HepG2 (cell line): Measurements from ENCODE around the gene KIRREL3. TPM values are rescaled to one million over a fixed set of nuclear protein-coding genes. Genes with fewer than 3 reads are reported as not detected.

Experiments
- ATAC-seq: fragments of 200-7000 bp; cut with Tn5 transposase; 3 replicates; pipeline ENCODE4 v1.9.1; 2020; ENCODE audit warnings: mild to moderate bottlenecking, moderate library complexity
- BruUV-seq: library from RNA; stranded (reverse); fragments of 400-500 nt; replicated peaks from 2 replicates; lab custom pipeline; 2021; lab: Mats Ljungman, UMichigan
- CTCF ChIA-PET: fragments of 300-600 bp; formaldehyde crosslinking; extraction: SDS; loops from one replicate; lab custom pipeline; 2021; ENCODE audit warnings: low total read pairs, inconsistent platforms, low intra/inter-chr PET ratio; lab: Yijun Ruan, JAX
- POLR2A ChIA-PET: fragments of 350-600 bp; sonication (Branson Sonifier 250); formaldehyde crosslinking; loops from one replicate; lab custom pipeline; 2020; ENCODE audit warnings: antibody characterized with exemption, inconsistent platforms; lab: Yijun Ruan, JAX
- DNase-seq: peaks from one replicate; pipeline ENCODE4 v3.0.0-alpha.2; 2015; ENCODE audit warnings: low spot score
- FAIRE-seq: peaks from 3 replicates; lab custom pipeline; 2011; peaks lifted over from hg19 to GRCh38; lab: Jason Lieb, UNC
- H2AFZ ChIP-seq: one replicate; pipeline ENCODE4 v1.6.1; 2011; ENCODE audit warnings: low read length, inconsistent platforms
- H3K27ac ChIP-seq: fragments of 300-600 bp; 3 replicates; pipeline ENCODE4 v1.8.0; 2011; ENCODE audit warnings: mixed run types, mild to moderate bottlenecking, mixed read lengths, low read length, inconsistent platforms; ENCODE audit not compliant: insufficient read depth; ENCODE audit errors: extremely low read length
- H3K27me3 ChIP-seq, 2 experiments: fragments of 200-600 bp in 1 of 2; 2 replicates in 1 of 2; 3 replicates in 1 of 2; pipeline versions ENCODE4 v1.6.0 to v1.8.0; 2011; ENCODE audit warnings: low read length in 2 of 2, mild to moderate bottlenecking in 2 of 2, moderate library complexity in 2 of 2, inconsistent platforms in 1 of 2; ENCODE audit not compliant: insufficient read depth in 2 of 2, control insufficient read depth in 1 of 2
- H3K36me3 ChIP-seq, 2 experiments: fragments of 200-600 bp in 1 of 2; replicated peaks in 1 of 2; 2 replicates in 1 of 2; 3 replicates in 1 of 2; pipeline versions ENCODE4 v1.5.1 to v1.8.0; 2011; ENCODE audit warnings: low read length in 2 of 2, inconsistent platforms in 1 of 2; ENCODE audit not compliant: insufficient read depth in 2 of 2, control insufficient read depth in 1 of 2
- H3K4me1 ChIP-seq: 2 replicates; pipeline ENCODE4 v1.5.1; 2012; ENCODE audit warnings: low read length, inconsistent platforms; ENCODE audit not compliant: insufficient read depth
- H3K4me2 ChIP-seq: 2 replicates; pipeline ENCODE4 v1.6.0; 2011; ENCODE audit warnings: low read depth, low read length, inconsistent platforms
- H3K4me3 ChIP-seq, 3 experiments: fragments of 200-600 bp in 1 of 3; sonication (generic), shearing (Covaris generic) in 1 of 3; replicated peaks in 1 of 3; 2 replicates each; pipeline ENCODE4 v1.5.1; 2011 to 2016; ENCODE audit warnings: low read length in 3 of 3, inconsistent platforms in 2 of 3, low read depth in 2 of 3, mild to moderate bottlenecking in 2 of 3, control low read depth in 1 of 3, mixed read lengths in 1 of 3; ENCODE audit not compliant: insufficient read depth in 1 of 3
- H3K79me2 ChIP-seq: one replicate; pipeline ENCODE4 v1.6.1; 2011; ENCODE audit warnings: low read length, inconsistent platforms; ENCODE audit not compliant: insufficient read depth
- H3K9ac ChIP-seq: 2 replicates; pipeline ENCODE4 v1.6.0; 2011; ENCODE audit warnings: mild to moderate bottlenecking, low read depth, low read length, inconsistent platforms; ENCODE audit not compliant: insufficient read depth
- H3K9me3 ChIP-seq: 2 replicates; pipeline ENCODE4 v1.5.1; 2012; ENCODE audit warnings: mild to moderate bottlenecking, low read length
- H4K20me1 ChIP-seq: 2 replicates; pipeline ENCODE4 v1.6.0; 2011; ENCODE audit warnings: inconsistent platforms, mild to moderate bottlenecking, low read length, moderate library complexity; ENCODE audit not compliant: insufficient read depth
- CCDC6 ChIP-seq: sonication (generic); formaldehyde crosslinking; IDR thresholded peaks from 2 replicates; pipeline ENCODE4 v1.8.1; 2022; ENCODE audit warnings: mild to moderate bottlenecking, missing genetic modification reagents, moderate library complexity
- DR1 ChIP-seq: sonication (generic); formaldehyde crosslinking; IDR thresholded peaks from 2 replicates; pipeline ENCODE4 v1.8.0; 2021; ENCODE audit warnings: mild to moderate bottlenecking, missing genetic modification reagents, inconsistent platforms
- MED13 ChIP-seq: sonication (generic); formaldehyde crosslinking; IDR thresholded peaks from 2 replicates; pipeline ENCODE4 v1.5.0; 2020; ENCODE audit warnings: missing genetic modification reagents
- SOX13 ChIP-seq, 3 experiments: fragments of 450-650 bp in 1 of 3; sonication (generic) in 1 of 3; formaldehyde crosslinking in 1 of 3; IDR thresholded peaks in 2 of 3; conservative IDR thresholded peaks in 1 of 3; 2 replicates each; pipeline versions ENCODE4 v1.5.0 to v1.6.1; 2016 to 2020; ENCODE audit warnings: antibody characterized with exemption in 1 of 3, mild to moderate bottlenecking in 1 of 3, missing compliant biosample characterization in 1 of 3, missing genetic modification reagents in 1 of 3, moderate library complexity in 1 of 3
- STAG1 ChIP-seq: sonication (generic); formaldehyde crosslinking; IDR thresholded peaks from 2 replicates; pipeline ENCODE4 v1.4.0; 2020; ENCODE audit warnings: missing genetic modification reagents
- TP53 ChIP-seq: sonication (generic); formaldehyde crosslinking; conservative IDR thresholded peaks from 2 replicates; pipeline ENCODE4 v1.4.0; 2020; ENCODE audit warnings: missing genetic modification reagents
- ZBTB46 ChIP-seq: sonication (generic); formaldehyde crosslinking; IDR thresholded peaks from 2 replicates; pipeline ENCODE4 v1.4.0; 2020; ENCODE audit warnings: mild to moderate bottlenecking, missing genetic modification reagents, borderline replicate concordance
- ZNF773 ChIP-seq: sonication (generic); formaldehyde crosslinking; IDR thresholded peaks from 2 replicates; pipeline ENCODE4 v1.4.0; 2020; ENCODE audit warnings: missing genetic modification reagents, borderline replicate concordance
- WGBS: methylation state at CpG from one replicate; pipeline ENCODE4 v1.1.6; 2017; ENCODE audit warnings: low lambda C conversion rate; 5-methylcytosine and 5-hydroxymethylcytosine counted together
- in situ Hi-C: cut with HindIII; loops from 2 replicates; pipeline ENCODE4 v1.10.0; 2017; ENCODE audit warnings: low pct_unique_long_range_greater_than_20kb; ENCODE audit not compliant: extremely low pct_ligation_motif_present
- intact Hi-C: fragments of 100-400 bp; cut with micrococcal nuclease; formaldehyde crosslinking; loops from one replicate; pipeline ENCODE4 v1.10.0; 2022; ENCODE audit not compliant: unreplicated experiment
- polyA plus RNA-seq, 8 experiments: library from polyadenylated mRNA; depleted of rRNA in 3 of 8; stranded (reverse) in 7 of 8; unstranded in 1 of 8; fragments of >200 nt; fragmentation: Illumina TruSeq in 4 of 8; extraction: Trizol in 4 of 8; gene quantifications; 2 replicates each; pipeline versions ENCODE4 v1.2.1 to v1.2.3, GENCODE V29; 2011 to 2016; ENCODE audit warnings: low read depth in 4 of 8, missing spikeins in 1 of 8, mixed read lengths in 1 of 8; ENCODE audit not compliant: insufficient read depth in 1 of 8
- total RNA-seq, 5 experiments: library from RNA; depleted of rRNA; stranded (reverse); fragments of >200 nt; fragmentation: Illumina TruSeq; extraction: Trizol; gene quantifications; 2 replicates each; pipeline ENCODE4 v1.2.3, GENCODE V29; 2016; ENCODE audit warnings: low read depth in 1 of 5
- TF ChIP-seq, protein P1 (sequence below): sonication (generic); formaldehyde crosslinking; IDR thresholded peaks from 2 replicates; pipeline ENCODE4 v1.5.1; 2020; ENCODE audit warnings: missing genetic modification reagents, mild to moderate bottlenecking, borderline replicate concordance
- TF ChIP-seq, protein P2 (sequence below): sonication (generic); formaldehyde crosslinking; IDR thresholded peaks from 2 replicates; pipeline ENCODE4 v1.4.0; 2020; ENCODE audit warnings: missing genetic modification reagents, borderline replicate concordance

Gene KIRREL3
- total and polyA plus RNA-seq, 2 of the 13 experiments (the other 11 are each of a cell fraction or from before 2014, with no cell fraction given): not detected

DNA sequence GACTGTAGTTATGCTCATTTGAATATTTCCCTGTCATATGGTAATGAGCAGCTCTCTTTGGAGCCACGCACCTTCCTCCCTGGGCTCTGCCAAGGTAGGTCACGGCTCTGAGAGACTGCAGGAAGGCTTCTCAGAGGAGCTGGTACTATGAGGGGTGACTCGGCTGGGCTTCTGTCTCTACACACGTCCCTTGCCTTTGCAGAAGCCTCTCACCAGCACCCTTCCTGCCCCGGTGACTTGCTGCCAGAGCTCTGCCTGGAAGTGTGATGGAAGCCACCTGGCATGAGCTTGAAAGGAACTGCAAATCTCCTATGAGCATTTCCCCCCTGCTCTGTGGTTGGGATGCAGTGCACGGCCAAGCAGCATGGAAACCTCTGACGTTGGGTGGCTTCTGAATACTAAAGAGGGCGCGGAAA is 74.2 kb downstream of the KIRREL3 start:
- Histone ChIP-seq H3K27me3 (peaks cover 0 to 12% of the 10 kb centered on the region in 2 experiments; a peak in 1 of 5 replicates), H3K9me3 (no peaks in the 10 kb centered on the region), H4K20me1 (no peaks in the 10 kb centered on the region), H3K9ac (no peak overlapping the region), H3K79me2 (no peaks in the 10 kb centered on the region), H3K27ac (no peak overlapping the region), H3K4me3 (no peak overlapping the region), H3K36me3 (no peaks in the 10 kb centered on the region), H2AFZ (no peak overlapping the region), H3K4me1 (no peaks in the 10 kb centered on the region), H3K4me2 (no peak overlapping the region)
- TF ChIP-seq ZNF773 (CRISPR knock-in tag) (no peak), DR1 (no peak), ZBTB46 (no peak), CCDC6 (CRISPR knock-in tag) (no peak), TP53 (CRISPR knock-in tag) (no peak)
- in situ Hi-C loops: no loop called here
- 0% methylated on average over 6 of the region's 9 CpGs for WGBS
- ATAC-seq: no peak
- no TSS peak for BruUV-seq
- FAIRE-seq: no peak
- ChIA-PET CTCF (no interaction called here), POLR2A (no interaction called here)
- no peak for DNase-seq
- intact Hi-C loops: no loop called here

DNA sequence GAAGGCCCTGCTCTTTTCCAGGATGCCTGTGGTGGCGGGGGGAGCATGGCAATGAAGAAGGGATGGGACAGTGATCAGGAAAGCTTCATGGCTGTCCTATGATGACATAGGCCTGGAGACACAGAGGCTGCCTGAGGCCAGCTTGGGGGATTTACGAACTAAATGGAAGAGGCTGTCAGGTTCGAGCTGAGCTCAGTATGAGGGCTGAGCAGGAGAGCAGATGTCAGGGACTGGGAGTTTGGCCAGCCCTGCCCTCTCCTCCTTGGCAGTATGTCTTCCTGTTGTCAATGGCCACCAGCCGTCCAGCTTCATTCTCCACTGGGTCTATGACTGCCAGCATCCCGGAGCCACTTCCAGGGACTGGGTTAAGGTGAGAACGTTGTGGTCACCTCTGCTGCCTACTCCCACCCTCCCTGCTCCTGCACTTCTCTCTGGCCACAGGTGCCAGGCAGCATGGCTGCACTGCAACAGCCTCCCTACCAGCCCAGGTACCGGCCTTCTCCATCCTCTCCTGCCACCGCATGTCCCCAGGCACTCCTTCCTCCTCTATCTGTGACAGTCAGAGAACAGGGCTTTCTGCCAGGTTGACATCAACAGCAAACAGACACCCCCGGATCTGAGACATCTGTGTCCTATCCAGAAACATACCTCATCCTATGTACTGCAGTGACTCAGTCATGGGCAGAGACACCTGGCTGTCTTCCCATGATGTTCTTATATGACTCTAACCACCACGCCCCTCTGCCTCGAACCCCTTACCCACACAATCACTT is 75.1 kb downstream of the KIRREL3 start:
- no peaks in the 10 kb centered on the region for H3K36me3 ChIP-seq
- FAIRE-seq (no peak), ATAC-seq (no peak), DNase-seq (no peak)
- peaks cover 0 to 12% of the 10 kb centered on the region in 2 experiments; a peak in 1 of 5 replicates for H3K27me3 ChIP-seq
- ChIA-PET CTCF (no interaction called here), POLR2A (no interaction called here)
- in situ Hi-C loops (no loop called here), intact Hi-C loops (no loop called here)
- H3K27ac ChIP-seq: no peak overlapping the region
- H3K79me2 ChIP-seq: no peaks in the 10 kb centered on the region
- H2AFZ ChIP-seq: no peak overlapping the region
- no TSS peak for BruUV-seq
- H3K9me3 ChIP-seq: no peaks in the 10 kb centered on the region
- no peak overlapping the region for H3K4me3 ChIP-seq
- no peaks in the 10 kb centered on the region for H3K4me1 ChIP-seq
- H4K20me1 ChIP-seq: no peaks in the 10 kb centered on the region
- TF ChIP-seq, protein P1, sequence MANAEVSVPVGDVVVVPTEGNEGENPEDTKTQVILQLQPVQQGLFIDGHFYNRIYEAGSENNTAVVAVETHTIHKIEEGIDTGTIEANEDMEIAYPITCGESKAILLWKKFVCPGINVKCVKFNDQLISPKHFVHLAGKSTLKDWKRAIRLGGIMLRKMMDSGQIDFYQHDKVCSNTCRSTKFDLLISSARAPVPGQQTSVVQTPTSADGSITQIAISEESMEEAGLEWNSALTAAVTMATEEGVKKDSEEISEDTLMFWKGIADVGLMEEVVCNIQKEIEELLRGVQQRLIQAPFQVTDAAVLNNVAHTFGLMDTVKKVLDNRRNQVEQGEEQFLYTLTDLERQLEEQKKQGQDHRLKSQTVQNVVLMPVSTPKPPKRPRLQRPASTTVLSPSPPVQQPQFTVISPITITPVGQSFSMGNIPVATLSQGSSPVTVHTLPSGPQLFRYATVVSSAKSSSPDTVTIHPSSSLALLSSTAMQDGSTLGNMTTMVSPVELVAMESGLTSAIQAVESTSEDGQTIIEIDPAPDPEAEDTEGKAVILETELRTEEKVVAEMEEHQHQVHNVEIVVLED (CRISPR knock-in tag): no peak
- TF ChIP-seq MED13 (CRISPR knock-in tag): no peak
- TF ChIP-seq SOX13 (IDR thresholded peaks at IDR 0.05): no peak
- TF ChIP-seq SOX13 (CRISPR knock-in tag; conservative IDR thresholded peaks at IDR 0.05 in 1 of 2, IDR thresholded peaks at IDR 0.05 in 1 of 2): no peak
- no peak for TF ChIP-seq STAG1 (CRISPR knock-in tag)
- TF ChIP-seq, protein P2, sequence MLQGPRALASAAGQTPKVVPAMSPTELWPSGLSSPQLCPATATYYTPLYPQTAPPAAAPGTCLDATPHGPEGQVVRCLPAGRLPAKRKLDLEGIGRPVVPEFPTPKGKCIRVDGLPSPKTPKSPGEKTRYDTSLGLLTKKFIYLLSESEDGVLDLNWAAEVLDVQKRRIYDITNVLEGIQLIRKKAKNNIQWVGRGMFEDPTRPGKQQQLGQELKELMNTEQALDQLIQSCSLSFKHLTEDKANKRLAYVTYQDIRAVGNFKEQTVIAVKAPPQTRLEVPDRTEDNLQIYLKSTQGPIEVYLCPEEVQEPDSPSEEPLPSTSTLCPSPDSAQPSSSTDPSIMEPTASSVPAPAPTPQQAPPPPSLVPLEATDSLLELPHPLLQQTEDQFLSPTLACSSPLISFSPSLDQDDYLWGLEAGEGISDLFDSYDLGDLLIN (CRISPR knock-in tag): no peak
- no peak overlapping the region for H3K4me2 ChIP-seq
- H3K9ac ChIP-seq: no peak overlapping the region
- WGBS: 4% methylated on average over 11 of the region's 11 CpGs
